ENCODE measurements around the gene FSD1L.
"Not testable (repeated sequence)": the region's sequence is repeated elsewhere in the genome, so short reads cannot be mapped to it uniquely, and the experiment has no call there.

Gene FSD1L

DNA sequence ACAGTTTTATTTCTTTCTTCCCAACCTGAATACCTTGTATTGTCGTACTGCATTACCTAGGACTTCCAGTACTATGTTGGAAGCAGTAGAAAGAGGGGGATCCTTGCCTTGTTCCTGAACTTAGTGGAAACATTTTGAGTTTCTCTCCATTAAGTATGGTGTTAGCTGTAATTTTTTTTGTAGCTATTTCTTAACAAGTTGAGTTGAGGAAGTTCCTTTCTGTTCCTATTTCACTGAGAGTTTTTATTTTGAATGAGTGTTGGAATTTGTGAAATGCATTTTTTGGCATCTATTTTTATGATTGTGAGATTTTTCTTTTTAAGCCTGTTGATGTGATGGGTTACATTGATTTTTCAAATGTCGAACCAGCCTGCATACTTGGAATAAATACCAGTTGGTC is 49.0 kb downstream of the FSD1L start:
- no peak for FAIRE-seq

GRCh38 chr9:105497704-105498103 is 49.9 kb downstream of the FSD1L start:
- no peak for FAIRE-seq

GRCh38 chr9:105500108-105500766 is 52.4 kb downstream of the FSD1L start:
- FAIRE-seq, result no peak

GRCh38 chr9:105501414-105501813 is 53.6 kb downstream of the FSD1L start:
- FAIRE-seq, result no peak

GRCh38 chr9:105502276-105502675 is 54.4 kb downstream of the FSD1L start:
- FAIRE-seq, result no peak

GRCh38 chr9:105503881-105504280 is 56.0 kb downstream of the FSD1L start:
- no peak for FAIRE-seq

GRCh38 chr9:105507096-105507790 is 59.4 kb downstream of the FSD1L start:
- no peak for FAIRE-seq

- no peak for FAIRE-seq
Measured at GRCh38 chr9:105508530-105508929, 60.7 kb downstream of the FSD1L start.

DNA sequence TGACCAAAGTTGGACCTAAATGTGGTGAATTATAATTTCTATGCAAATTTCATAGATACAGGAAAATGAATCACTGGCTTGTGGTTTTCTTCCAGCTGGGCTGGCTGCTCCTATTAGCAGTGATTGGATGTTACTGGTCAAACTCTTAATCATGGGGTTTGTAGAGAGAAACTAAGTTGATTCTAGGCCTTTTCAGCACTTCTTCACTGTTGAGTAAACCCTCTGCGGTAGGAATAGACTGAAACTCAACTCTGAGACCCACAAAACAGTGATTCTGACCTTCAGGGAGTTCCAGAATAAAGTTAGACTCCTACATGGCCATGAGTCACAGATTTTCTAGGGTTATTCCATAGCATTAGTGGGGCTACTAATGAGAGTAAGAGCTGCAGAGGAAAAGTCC is 62.2 kb downstream of the FSD1L start:
- no peak for FAIRE-seq

- FAIRE-seq, result no peak
Measured at GRCh38 chr9:105511446-105511845, 63.6 kb downstream of the FSD1L start.

- FAIRE-seq, result no peak
Measured at GRCh38 chr9:105515811-105516413, 68.1 kb downstream of the FSD1L start.

- FAIRE-seq, result not testable (repeated sequence)
Measured at GRCh38 chr9:105519710-105520369, 72.0 kb downstream of the FSD1L start.

DNA sequence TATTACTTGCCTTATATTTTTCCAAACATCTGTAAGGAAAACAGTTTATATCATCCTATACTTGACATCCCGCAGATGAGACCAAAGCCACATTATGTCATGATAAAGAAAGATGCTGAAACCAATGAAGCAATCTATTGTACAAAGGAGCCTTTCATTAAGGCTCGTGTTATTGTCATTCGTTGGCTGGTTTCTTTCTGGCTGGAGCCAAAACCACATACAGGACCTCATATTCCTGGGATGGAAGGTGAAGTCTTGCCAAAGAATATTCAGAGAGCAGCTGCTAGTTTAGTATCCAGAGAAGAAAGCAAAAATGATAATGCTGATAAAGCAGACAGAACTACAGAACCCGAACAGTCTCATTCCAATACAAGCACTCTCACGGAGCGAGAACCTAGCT is 73.2 kb downstream of the FSD1L start:
- FAIRE-seq, result not testable (repeated sequence)

DNA sequence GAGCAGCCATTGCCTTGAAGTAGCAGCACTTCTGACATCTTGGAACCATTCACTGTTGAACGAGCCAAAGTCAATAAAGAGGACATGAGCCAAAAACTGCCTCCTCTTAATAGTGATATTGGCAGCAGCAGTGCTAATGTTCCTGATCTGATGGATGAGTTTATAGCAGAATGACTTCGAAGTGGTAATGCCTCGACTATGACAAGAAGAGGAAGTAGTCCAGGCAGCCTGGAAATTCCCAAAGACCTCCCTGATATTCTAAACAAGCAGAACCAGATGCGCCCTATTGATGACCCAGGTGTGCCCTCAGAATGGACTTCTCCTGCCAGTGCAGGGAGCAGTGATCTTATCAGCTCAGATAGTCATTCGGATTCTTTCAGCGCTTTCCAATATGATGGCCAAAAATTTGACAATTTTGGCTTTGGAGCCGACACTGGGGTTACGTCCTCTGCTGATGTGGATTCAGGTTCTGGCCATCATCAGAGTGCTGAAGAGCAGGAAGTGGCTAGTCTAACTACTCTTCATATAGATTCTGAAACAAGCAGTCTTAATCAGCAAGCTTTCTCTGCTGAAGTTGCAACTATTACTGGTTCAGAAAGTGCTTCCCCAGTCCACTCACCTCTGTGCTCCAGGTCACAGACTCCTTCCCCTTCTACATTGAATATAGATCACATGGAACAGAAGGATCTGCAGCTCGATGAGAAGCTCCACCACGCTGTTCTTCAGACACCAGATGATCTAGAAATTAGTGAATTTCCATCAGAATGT is 75.0 kb downstream of the FSD1L start:
- FAIRE-seq, result not testable (repeated sequence)

GRCh38 chr9:105531530-105531929 is 83.7 kb downstream of the FSD1L start:
- no peak for FAIRE-seq

GRCh38 chr9:105535920-105536668 is 88.3 kb downstream of the FSD1L start:
- FAIRE-seq, result no peak

GRCh38 chr9:105539452-105539851 is 91.6 kb downstream of the FSD1L start:
- no peak for FAIRE-seq

DNA sequence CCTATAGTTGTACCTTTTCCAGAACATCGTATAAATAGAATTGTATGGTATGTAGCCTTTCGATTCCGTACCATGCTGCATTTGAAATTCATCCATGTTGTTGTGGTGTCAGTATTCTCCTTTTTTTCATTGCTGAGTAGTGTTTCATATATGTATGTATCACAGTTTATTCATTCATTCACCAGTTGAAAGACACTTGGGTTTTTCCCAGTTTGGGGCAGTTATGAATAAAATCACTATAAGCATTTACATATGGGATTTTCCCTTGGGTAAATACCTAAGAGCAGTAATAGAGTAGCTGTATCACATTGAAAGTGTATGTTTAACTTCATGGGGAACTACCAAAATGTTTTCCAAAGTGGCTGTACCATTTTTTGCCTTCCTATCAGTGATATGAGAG is 94.0 kb downstream of the FSD1L start:
- FAIRE-seq, result no peak

GRCh38 chr9:105554042-105554441 is 106.2 kb downstream of the FSD1L start:
- no peak for FAIRE-seq

DNA sequence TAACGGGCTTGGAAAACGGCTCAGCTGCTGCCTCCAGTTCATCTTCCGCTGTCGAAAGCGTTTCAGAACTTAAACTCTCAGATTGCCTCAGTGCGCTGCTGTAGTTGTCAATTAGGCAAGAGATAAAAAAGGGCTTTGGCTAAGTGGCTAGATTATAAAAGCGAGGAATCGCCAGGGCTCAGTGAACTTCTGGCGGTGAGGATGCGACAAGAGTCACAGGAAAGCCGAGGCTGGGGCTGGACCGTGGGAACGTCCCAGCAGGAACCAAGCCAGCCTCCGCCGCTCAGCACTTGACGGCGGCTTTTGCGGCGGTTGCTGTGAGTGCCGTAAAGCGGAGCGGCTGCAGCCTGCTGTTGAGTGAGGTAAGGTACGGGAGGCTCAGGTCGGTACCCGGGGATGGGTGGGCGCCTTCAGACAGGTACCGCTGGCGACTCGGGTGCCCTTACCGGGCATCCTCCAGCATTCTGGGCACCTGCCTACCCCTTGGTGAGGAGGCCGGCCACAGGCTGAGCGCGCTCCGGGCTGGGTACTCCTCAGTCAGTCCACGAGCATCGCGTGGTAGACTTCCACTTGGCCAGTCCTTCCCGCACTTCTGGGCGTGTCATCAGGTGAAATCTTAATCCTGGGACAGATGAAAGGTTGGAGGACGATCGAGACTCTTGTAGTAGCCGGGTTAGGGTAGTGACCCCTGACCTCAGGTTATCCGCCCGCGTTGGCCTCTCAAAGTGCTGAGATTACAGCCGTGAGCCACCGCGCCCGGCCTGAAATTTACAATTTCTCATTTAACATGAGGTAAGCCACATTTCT is 110.2 kb downstream of the FSD1L start, which contains the start of gene FKTN:
Gene FKTN, plus strand, starts transcription at position 328 of the 807 bp plus-strand sequence. CDS start 16,902 bp downstream, outside the sequence.
- peak; percentile 25 for FAIRE-seq

DNA sequence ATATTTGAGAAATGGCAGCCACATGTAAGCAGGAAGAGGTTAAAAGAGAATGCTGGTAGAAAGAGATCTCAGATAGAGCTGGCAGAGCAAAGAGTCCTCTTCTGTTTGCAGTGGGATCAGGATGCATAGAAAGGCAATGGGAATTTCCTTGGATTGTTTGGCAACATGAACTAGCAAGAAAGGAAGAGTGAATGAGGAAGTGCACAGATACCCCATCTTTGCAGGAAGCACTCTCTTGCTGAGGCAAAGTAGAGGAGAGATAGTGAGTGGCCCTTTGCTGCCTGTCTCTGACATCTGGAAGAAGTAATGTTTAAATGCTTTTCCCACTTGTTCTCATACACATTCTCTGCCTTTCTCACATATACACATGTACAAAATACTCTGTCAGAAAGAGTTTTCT is 124.6 kb downstream of the FSD1L start:
- FAIRE-seq, result no peak

All from G401.6 (cell line).